Fibroblast of lung (primary cell): ENCODE results near the gene CHN2. TPM values are rescaled to one million over a fixed set of nuclear protein-coding genes. Genes with fewer than 3 reads are reported as not detected.
A peak's percentile ranks its signal among the peaks of the same experiment; 100 is the strongest.

Experiments
- DNase-seq, 2 donors: peaks; one replicate each; pipeline versions ENCODE4 v3.0.0 to v3.0.0-alpha.2; 2010; ENCODE audit warnings: low read depth in 2 of 2
- H2AFZ ChIP-seq: 2 replicates; pipeline ENCODE4 v1.5.1; 2012; ENCODE audit warnings: low read length, control low read depth, inconsistent platforms
- H3K27ac ChIP-seq: 2 replicates; pipeline ENCODE4 v1.5.1; 2011; ENCODE audit warnings: low read length, control low read depth; ENCODE audit not compliant: insufficient read depth
- H3K27me3 ChIP-seq: 2 replicates; pipeline ENCODE4 v1.5.1; 2011; ENCODE audit warnings: mild to moderate bottlenecking, low read length; ENCODE audit not compliant: control insufficient read depth, insufficient read depth
- H3K36me3 ChIP-seq: 2 replicates; pipeline ENCODE4 v1.5.1; 2011; ENCODE audit warnings: low read length; ENCODE audit not compliant: control insufficient read depth, insufficient read depth
- H3K4me1 ChIP-seq: 2 replicates; pipeline ENCODE4 v1.5.1; 2011; ENCODE audit warnings: low read length; ENCODE audit not compliant: control insufficient read depth, insufficient read depth; ENCODE audit errors: extremely low read depth
- H3K4me2 ChIP-seq: 2 replicates; pipeline ENCODE4 v1.5.1; 2011; ENCODE audit warnings: low read length, control low read depth; ENCODE audit not compliant: insufficient read depth; ENCODE audit errors: extremely low read depth
- H3K4me3 ChIP-seq, 4 experiments: fragments of 200-600 bp in 1 of 4; sonication (generic) in 1 of 4; replicated peaks in 1 of 4; 2 replicates each; pipeline ENCODE4 v1.5.1; 2011 to 2016; ENCODE audit warnings: low read length in 4 of 4, low read depth in 3 of 4, mild to moderate bottlenecking in 3 of 4, control low read depth in 2 of 4, inconsistent platforms in 1 of 4, mixed read lengths in 1 of 4; ENCODE audit not compliant: insufficient read depth in 1 of 4; ENCODE audit errors: control extremely low read depth in 1 of 4
- H3K79me2 ChIP-seq: 2 replicates; pipeline ENCODE4 v1.5.1; 2012; ENCODE audit warnings: mild to moderate bottlenecking, low read length, inconsistent platforms; ENCODE audit not compliant: control insufficient read depth, insufficient read depth
- H3K9ac ChIP-seq: 2 replicates; pipeline ENCODE4 v1.5.1; 2011; ENCODE audit warnings: mild to moderate bottlenecking, low read length, control low read depth; ENCODE audit not compliant: insufficient read depth
- H3K9me3 ChIP-seq: 2 replicates; pipeline ENCODE4 v1.5.1; 2012; ENCODE audit warnings: low read depth, low read length; ENCODE audit not compliant: control insufficient read depth, insufficient read depth
- H4K20me1 ChIP-seq: 2 replicates; pipeline ENCODE4 v1.5.1; 2011; ENCODE audit warnings: low read length; ENCODE audit not compliant: control insufficient read depth, insufficient read depth; ENCODE audit errors: extremely low read depth
- CTCF ChIP-seq, 2 donors: IDR thresholded peaks in 1 of 2; conservative IDR thresholded peaks in 1 of 2; 1 replicate in 1 of 2; 2 replicates in 1 of 2; pipeline ENCODE4 v1.5.1; 2011 to 2012; ENCODE audit warnings: low read length in 2 of 2, control low read depth in 1 of 2, inconsistent platforms in 1 of 2, low read depth in 1 of 2, mild to moderate bottlenecking in 1 of 2
- EZH2 ChIP-seq: IDR thresholded peaks from 2 replicates; pipeline ENCODE4 v1.5.1; 2012; ENCODE audit warnings: low read length, control low read depth, mild to moderate bottlenecking; ENCODE audit errors: missing control alignments
- polyA plus RNA-seq, 2 donors: library from polyadenylated mRNA; depleted of rRNA in 1 of 2; stranded (reverse) in 1 of 2; unstranded in 1 of 2; fragments of >200 nt; gene quantifications; 2 replicates each; pipeline ENCODE4 v1.2.1, GENCODE V29; 2011 to 2012; ENCODE audit warnings: missing spikeins in 1 of 2
- total RNA-seq: library from RNA; depleted of rRNA; stranded (reverse); fragments of >200 nt; gene quantifications from 2 replicates; pipeline ENCODE4 v1.2.1, GENCODE V29; 2014

CHN2 gene
- total and polyA plus RNA-seq, 2 donors (not counting 1 experiment from before 2014, with no cell fraction given), result 0.33 to 0.53 TPM

- Histone ChIP-seq H3K79me2 (no peaks in the 10 kb centered on the region), H3K9ac (no peak overlapping the region), H3K4me3 (no peak overlapping the region), H3K4me1 (no peaks in the 10 kb centered on the region), H4K20me1 (no peaks in the 10 kb centered on the region), H3K4me2 (no peak overlapping the region), H2AFZ (no peak overlapping the region), H3K27ac (no peak overlapping the region), H3K36me3 (no peaks in the 10 kb centered on the region), H3K27me3 (no peaks in the 10 kb centered on the region), H3K9me3 (no peaks in the 10 kb centered on the region)
- DNase-seq, result no peak
- TF ChIP-seq EZH2, result no peak
- no peak for TF ChIP-seq CTCF (conservative IDR thresholded peaks at IDR 0.05 in 1 of 2, IDR thresholded peaks at IDR 0.05 in 1 of 2; ENCODE audit: low read depth in 1 of 2, low read length in 2 of 2)
Observed at GRCh38 chr7:29170781-29171180, 23.8 kb upstream of the CHN2 start.

GRCh38 chr7:29173458-29173857 lies 21.1 kb upstream of the CHN2 start:
- Histone ChIP-seq H3K27ac (no peak overlapping the region), H2AFZ (no peak overlapping the region), H3K9me3 (no peaks in the 10 kb centered on the region), H3K9ac (no peak overlapping the region), H3K4me2 (no peak overlapping the region), H3K4me1 (no peaks in the 10 kb centered on the region), H3K79me2 (no peaks in the 10 kb centered on the region), H3K36me3 (no peaks in the 10 kb centered on the region), H3K27me3 (no peaks in the 10 kb centered on the region), H3K4me3 (no peak overlapping the region), H4K20me1 (no peaks in the 10 kb centered on the region)
- DNase-seq, result no peak
- TF ChIP-seq CTCF (conservative IDR thresholded peaks at IDR 0.05 in 1 of 2, IDR thresholded peaks at IDR 0.05 in 1 of 2; ENCODE audit: low read depth in 1 of 2, low read length in 2 of 2), result no peak

GRCh38 chr7:29177963-29178600 lies 16.5 kb upstream of the CHN2 start:
- H3K4me1 ChIP-seq, result no peaks in the 10 kb centered on the region
- no peak overlapping the region for H3K4me2 ChIP-seq
- no peak overlapping the region for H2AFZ ChIP-seq
- no peaks in the 10 kb centered on the region for H3K36me3 ChIP-seq
- TF ChIP-seq CTCF (conservative IDR thresholded peaks at IDR 0.05 in 1 of 2, IDR thresholded peaks at IDR 0.05 in 1 of 2; ENCODE audit: low read depth in 1 of 2, low read length in 2 of 2), result no peak
- TF ChIP-seq EZH2, result no peak
- H4K20me1 ChIP-seq, result no peaks in the 10 kb centered on the region
- peak in 1 of 2 donors; percentile 9 for DNase-seq
- H3K9ac ChIP-seq, result no peak overlapping the region
- H3K27ac ChIP-seq, result no peak overlapping the region
- no peaks in the 10 kb centered on the region for H3K27me3 ChIP-seq
- no peak overlapping the region for H3K4me3 ChIP-seq
- H3K9me3 ChIP-seq, result no peaks in the 10 kb centered on the region
- no peaks in the 10 kb centered on the region for H3K79me2 ChIP-seq
